ENCODE data around the gene MYH1. TPM values are rescaled to one million over a fixed set of nuclear protein-coding genes. Genes with fewer than 3 reads are reported as not detected.

Gene MYH1
- total RNA-seq, 3 donors from 2014 or later: 1.9 TPM; not detected in 2

- Histone ChIP-seq H3K27ac (no peak overlapping the region), H3K27me3 (no peaks in the 10 kb centered on the region), H3K4me1 (no peaks in the 10 kb centered on the region), H3K9me3 (no peaks in the 10 kb centered on the region), H3K36me3 (no peaks in the 10 kb centered on the region), H3K4me3 (no peak overlapping the region)
- TF ChIP-seq POLR2A (IDR thresholded peaks at IDR 0.05) (no peak), POLR2AphosphoS5 (IDR thresholded peaks at IDR 0.05) (no peak), CTCF (IDR thresholded peaks at IDR 0.05) (no peak)
- intact Hi-C loops (cut with DNase I; ENCODE audit: low total_unique reads): loop anchor here (5.0 kb wide), 1 partner anchor 1395 kb away; no protein-coding TSS in a partner anchor
- no peak for DNase-seq (ENCODE audit: low spot score in 2 of 2)
Observed at GRCh38 chr17:10527419-10527818, 9.1 kb upstream of the MYH1 start.

GRCh38 chr17:10526517-10526916 is 8.2 kb upstream of the MYH1 start:
- intact Hi-C loops (cut with DNase I; ENCODE audit: low total_unique reads): loop anchor here (5.0 kb wide), 1 partner anchor 1396 kb away; no protein-coding TSS in a partner anchor
- Histone ChIP-seq H3K36me3 (no peaks in the 10 kb centered on the region), H3K4me3 (no peak overlapping the region), H3K4me1 (no peaks in the 10 kb centered on the region), H3K9me3 (no peaks in the 10 kb centered on the region), H3K27me3 (no peaks in the 10 kb centered on the region), H3K27ac (no peak overlapping the region)
- no peak for TF ChIP-seq POLR2AphosphoS5 (IDR thresholded peaks at IDR 0.05)
- no peak for TF ChIP-seq CTCF (IDR thresholded peaks at IDR 0.05)
- no peak for TF ChIP-seq POLR2A (IDR thresholded peaks at IDR 0.05)
- DNase-seq (ENCODE audit: low spot score in 2 of 2): no peak

DNA sequence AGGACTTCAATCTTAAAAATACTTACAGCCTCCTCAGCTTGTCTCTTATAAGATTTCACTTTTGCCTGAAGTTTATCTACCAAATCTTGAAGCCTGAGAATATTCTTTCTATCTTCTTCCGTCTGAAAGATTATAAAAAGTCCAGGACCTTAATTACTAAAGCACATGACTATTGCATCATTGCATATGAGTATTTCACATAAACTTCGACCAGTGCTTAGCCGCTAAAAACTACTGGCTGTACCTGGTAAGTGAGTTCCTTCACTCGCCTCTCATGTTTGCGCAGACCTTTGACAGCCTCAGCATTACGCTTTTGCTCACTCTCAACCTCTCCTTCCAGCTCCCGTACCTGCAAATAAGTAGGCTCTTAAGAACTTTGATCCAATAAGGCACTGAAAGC is 4.7 kb upstream of the MYH1 start:
- DNase-seq (ENCODE audit: low spot score in 2 of 2): no peak
- TF ChIP-seq POLR2A (IDR thresholded peaks at IDR 0.05) (no peak), CTCF (IDR thresholded peaks at IDR 0.05) (no peak), POLR2AphosphoS5 (IDR thresholded peaks at IDR 0.05) (no peak)
- Histone ChIP-seq H3K4me3 (no peak overlapping the region), H3K27ac (no peak overlapping the region), H3K4me1 (no peaks in the 10 kb centered on the region), H3K27me3 (no peaks in the 10 kb centered on the region), H3K36me3 (no peaks in the 10 kb centered on the region), H3K9me3 (no peaks in the 10 kb centered on the region)
- intact Hi-C loops (cut with DNase I; ENCODE audit: low total_unique reads): no loop called here

- Histone ChIP-seq H3K9me3 (no peaks in the 10 kb centered on the region), H3K4me1 (no peaks in the 10 kb centered on the region), H3K36me3 (no peaks in the 10 kb centered on the region), H3K27ac (no peak overlapping the region), H3K27me3 (no peaks in the 10 kb centered on the region), H3K4me3 (no peak overlapping the region)
- TF ChIP-seq POLR2A (IDR thresholded peaks at IDR 0.05): no peak
- TF ChIP-seq POLR2AphosphoS5 (IDR thresholded peaks at IDR 0.05): no peak
- no peak for TF ChIP-seq CTCF (IDR thresholded peaks at IDR 0.05)
- DNase-seq (ENCODE audit: low spot score in 2 of 2): no peak
- intact Hi-C loops (cut with DNase I; ENCODE audit: low total_unique reads): no loop called here
Observed at GRCh38 chr17:10521949-10522348, 3.6 kb upstream of the MYH1 start.

GRCh38 chr17:10516638-10517037 is 1.7 kb downstream of the MYH1 start:
- DNase-seq (ENCODE audit: low spot score in 2 of 2): no peak
- TF ChIP-seq POLR2AphosphoS5 (IDR thresholded peaks at IDR 0.05) (no peak), POLR2A (IDR thresholded peaks at IDR 0.05) (no peak), CTCF (IDR thresholded peaks at IDR 0.05) (no peak)
- Histone ChIP-seq H3K36me3 (no peaks in the 10 kb centered on the region), H3K27me3 (peaks cover 0 to 2% of the 10 kb centered on the region in 2 donors), H3K27ac (no peak overlapping the region), H3K9me3 (no peaks in the 10 kb centered on the region), H3K4me3 (no peak overlapping the region), H3K4me1 (no peaks in the 10 kb centered on the region)
- intact Hi-C loops (cut with DNase I; ENCODE audit: low total_unique reads): no loop called here
